ENCODE data around the gene LRCOL1. TPM values are rescaled to one million over a fixed set of nuclear protein-coding genes. Genes with fewer than 3 reads are reported as not detected.

The LRCOL1 gene
- total RNA-seq, 1 experiment from 2014 or later: 0.24 TPM

DNA sequence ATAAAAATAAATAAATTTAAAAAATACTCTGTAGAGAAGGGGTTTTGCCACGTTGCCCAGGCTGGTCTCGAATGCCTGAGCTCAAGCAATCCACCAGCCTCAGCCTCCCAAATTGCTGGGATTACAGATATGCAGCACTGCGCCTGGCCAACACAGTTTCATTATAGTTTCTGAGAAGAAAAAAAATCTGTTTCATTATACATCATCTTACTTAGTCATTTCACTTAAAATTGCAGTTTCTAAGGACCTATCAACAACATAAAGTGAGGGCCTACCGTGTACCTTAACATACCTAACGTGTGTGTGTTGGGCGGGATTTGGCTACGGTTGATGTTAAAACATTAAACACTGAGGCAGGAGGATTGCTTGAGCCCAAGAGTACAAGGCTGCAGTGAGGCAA lies 36.5 kb upstream of the LRCOL1 start (continued):
- no peak for TF ChIP-seq ZNF281 (CRISPR knock-in tag; IDR thresholded peaks at IDR 0.05)
- no peak for TF ChIP-seq TCF7 (CRISPR knock-in tag; IDR thresholded peaks at IDR 0.05; ENCODE audit: low read depth)
- TF ChIP-seq JUN (CRISPR knock-in tag; IDR thresholded peaks at IDR 0.05): no peak
- no peak for TF ChIP-seq HMGA2 (CRISPR knock-in tag; IDR thresholded peaks at IDR 0.05)
- no peak for TF ChIP-seq E2F4 (CRISPR knock-in tag; IDR thresholded peaks at IDR 0.05; ENCODE audit: borderline replicate concordance, low read depth)
- TF ChIP-seq, protein P1, sequence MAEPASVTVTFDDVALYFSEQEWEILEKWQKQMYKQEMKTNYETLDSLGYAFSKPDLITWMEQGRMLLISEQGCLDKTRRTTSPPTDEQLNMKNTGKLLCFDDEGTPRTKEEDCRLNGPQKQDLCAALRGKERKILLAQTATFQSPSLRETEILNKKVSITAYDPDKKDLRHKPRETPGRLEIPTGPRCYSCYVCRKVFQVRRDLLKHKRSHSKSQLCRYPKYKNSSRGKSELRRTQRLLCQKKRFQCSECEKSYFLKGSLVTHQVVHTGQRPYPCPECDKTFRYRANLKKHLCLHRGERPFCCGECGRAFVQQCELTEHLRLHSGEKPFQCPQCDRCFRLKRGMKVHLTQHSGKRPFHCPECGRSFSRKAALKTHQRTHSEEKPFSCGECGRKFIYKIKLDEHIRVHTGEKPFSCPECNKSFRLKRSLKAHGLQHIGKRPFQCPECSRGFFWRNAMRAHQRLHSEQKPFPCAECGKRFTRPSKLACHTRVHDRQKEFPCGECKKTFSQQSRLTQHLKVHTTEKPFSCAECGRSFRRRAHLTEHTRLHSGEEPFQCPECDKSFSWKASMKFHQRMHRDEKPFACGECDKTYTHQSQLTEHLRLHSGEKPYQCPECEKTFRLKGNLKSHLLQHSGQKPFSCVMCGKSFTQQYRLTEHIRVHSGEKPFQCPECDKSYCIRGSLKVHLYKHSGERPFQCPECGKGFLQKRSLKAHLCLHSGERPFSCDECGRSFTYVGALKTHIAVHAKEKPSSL (CRISPR knock-in tag; conservative IDR thresholded peaks at IDR 0.05): no peak

GRCh38 chr12:132642846-132643835 lies 32.8 kb upstream of the LRCOL1 start:
- peaks cover 57% of the 10 kb centered on the region for H3K36me3 Mint-ChIP-seq
- no peaks in the 10 kb centered on the region for H3K9me3 Mint-ChIP-seq
- no peak for ATAC-seq
- ChIA-PET POLR2A (interaction anchor here (0.6 kb wide), 1 partner anchor 14 kb away, joined by 3 read pairs; no protein-coding TSS in a partner anchor), CTCF (no interaction called here)
- no peak overlapping the region for H3K27ac Mint-ChIP-seq
- no peak for DNase-seq (ENCODE audit: low spot score)
- no peak overlapping the region for H3K4me3 Mint-ChIP-seq
- no peaks in the 10 kb centered on the region for H3K27me3 Mint-ChIP-seq (ENCODE audit: low read depth)
- H3K4me1 Mint-ChIP-seq: no peaks in the 10 kb centered on the region
- TF ChIP-seq ATF6 (CRISPR knock-in tag; IDR thresholded peaks at IDR 0.05) (no peak), ZNF232 (CRISPR knock-in tag; IDR thresholded peaks at IDR 0.05) (no peak), CREB1 (CRISPR knock-in tag; IDR thresholded peaks at IDR 0.05) (no peak), ZNF416 (CRISPR knock-in tag; IDR thresholded peaks at IDR 0.05) (no peak), ZNF423 (CRISPR knock-in tag; IDR thresholded peaks at IDR 0.05) (no peak), ZBTB43 (CRISPR knock-in tag; IDR thresholded peaks at IDR 0.05) (no peak), CDX4 (CRISPR knock-in tag; IDR thresholded peaks at IDR 0.05; ENCODE audit: borderline replicate concordance) (no peak), ZNF219 (CRISPR knock-in tag; IDR thresholded peaks at IDR 0.05; ENCODE audit: borderline replicate concordance) (no peak), STAT6 (CRISPR knock-in tag; conservative IDR thresholded peaks at IDR 0.05; ENCODE audit: low read depth) (no peak)
- TF ChIP-seq, protein P2, sequence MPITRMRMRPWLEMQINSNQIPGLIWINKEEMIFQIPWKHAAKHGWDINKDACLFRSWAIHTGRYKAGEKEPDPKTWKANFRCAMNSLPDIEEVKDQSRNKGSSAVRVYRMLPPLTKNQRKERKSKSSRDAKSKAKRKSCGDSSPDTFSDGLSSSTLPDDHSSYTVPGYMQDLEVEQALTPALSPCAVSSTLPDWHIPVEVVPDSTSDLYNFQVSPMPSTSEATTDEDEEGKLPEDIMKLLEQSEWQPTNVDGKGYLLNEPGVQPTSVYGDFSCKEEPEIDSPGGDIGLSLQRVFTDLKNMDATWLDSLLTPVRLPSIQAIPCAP (CRISPR knock-in tag; IDR thresholded peaks at IDR 0.05): no peak
